Mesangial cell (primary cell): ENCODE measurements around the gene ERVH48-1. TPM values are rescaled to one million over a fixed set of nuclear protein-coding genes. Genes with fewer than 3 reads are reported as not detected.

Source experiments
- total RNA-seq: library from RNA; depleted of rRNA; stranded (reverse); fragments of >200 nt; gene quantifications from 2 replicates; pipeline ENCODE4 v1.2.3, GENCODE V29; 2015

The ERVH48-1 gene
- not detected in 2 replicates for total RNA-seq

GRCh38 chr21:42925114-42925926, at the start of gene ERVH48-1:
ERVH48-1 (minus strand) TSS chr21:42925630; CDS start chr21:42919006, 6,624 bp downstream.

DNA sequence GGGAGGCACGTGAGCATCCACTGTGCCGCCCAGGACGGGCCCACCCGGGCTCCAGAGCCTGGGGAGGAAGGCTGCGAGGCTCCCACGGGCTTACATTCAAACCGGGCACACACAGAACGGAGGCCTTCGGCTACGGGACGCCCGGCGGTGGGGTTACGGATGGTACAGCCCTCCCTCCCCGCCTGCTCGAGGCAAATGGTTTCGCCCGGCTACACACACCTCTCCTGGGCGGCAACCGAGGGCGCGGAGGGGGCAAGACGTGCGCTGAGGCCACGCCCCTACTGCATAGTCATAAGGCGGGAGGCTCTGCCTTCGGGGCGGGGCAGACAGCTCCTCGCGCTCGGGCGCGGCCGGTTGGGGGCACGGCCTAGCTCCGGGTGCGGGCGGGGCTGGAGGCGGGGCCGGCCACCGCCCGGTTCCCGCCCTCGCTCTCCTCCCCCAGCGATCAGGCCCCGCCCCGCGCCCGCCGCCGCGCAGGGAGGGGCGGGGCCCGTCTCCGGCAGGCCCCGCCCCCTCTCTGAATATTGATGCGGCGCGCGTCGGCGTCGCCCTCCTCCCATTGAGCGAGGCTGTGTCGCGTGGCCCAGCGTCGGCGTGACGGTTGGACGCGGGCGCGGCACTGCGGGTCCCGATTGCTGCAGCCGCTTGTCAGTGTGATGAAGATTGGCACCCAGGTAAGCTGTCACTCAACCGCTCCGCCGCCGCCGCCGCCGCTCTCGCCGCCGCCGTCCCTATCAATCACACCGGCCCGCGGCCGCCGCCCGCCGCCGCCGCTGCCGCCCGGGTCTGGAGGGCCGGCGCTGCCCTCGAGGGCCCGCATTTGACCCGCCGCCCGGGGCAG, 48.8 kb upstream of the ERVH48-1 start, which contains the start of gene PKNOX1:
PKNOX1 (plus strand) TSS at position 572 of the 841 bp plus-strand sequence. CDS start 29,820 bp downstream, outside the sequence.

DNA sequence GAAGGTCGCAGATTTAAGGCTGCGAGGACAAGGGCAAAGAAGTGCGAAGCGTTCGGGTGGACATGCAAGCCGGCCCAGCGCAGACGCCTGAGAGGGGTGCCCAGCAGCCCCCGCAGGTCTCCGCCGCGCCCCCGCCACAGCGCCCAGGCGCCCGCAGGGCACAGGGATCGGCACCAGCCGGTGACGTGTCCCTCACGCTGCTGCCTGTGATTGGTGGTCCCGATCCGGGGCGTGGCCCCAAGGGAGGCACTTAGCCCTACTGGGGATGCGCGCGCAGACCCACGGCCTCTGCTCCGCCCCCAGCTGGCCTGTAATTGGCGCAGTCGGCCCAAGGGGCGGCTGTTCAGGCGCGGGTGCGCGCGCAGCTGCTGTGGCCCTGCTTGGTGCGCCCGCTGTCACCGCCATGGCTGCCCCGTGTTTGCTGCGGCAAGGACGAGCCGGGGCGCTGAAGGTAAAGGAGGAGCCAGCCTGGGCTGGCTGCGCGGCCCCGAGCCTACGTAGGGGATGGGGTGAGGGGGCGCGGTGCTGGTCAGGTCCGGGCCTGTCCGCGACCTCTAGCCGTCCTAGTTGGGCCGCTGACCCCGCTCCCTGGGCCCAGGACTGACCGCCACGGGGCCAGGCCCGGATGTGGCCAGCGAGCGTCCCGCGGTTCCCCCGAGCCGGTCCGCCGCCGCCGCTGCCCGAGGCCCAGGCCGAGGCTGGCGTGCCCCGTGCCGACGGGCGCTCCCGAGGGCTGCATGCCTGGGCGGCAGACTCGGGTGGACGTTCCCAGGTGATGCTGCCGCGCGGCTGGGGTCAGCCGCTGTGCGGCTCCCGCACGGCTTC, 32.3 kb downstream of the ERVH48-1 start, which contains the start of gene NDUFV3:
NDUFV3 (plus strand) TSS at position 379 of the 825 bp plus-strand sequence; CDS start at position 404, 25 bp downstream.

DNA sequence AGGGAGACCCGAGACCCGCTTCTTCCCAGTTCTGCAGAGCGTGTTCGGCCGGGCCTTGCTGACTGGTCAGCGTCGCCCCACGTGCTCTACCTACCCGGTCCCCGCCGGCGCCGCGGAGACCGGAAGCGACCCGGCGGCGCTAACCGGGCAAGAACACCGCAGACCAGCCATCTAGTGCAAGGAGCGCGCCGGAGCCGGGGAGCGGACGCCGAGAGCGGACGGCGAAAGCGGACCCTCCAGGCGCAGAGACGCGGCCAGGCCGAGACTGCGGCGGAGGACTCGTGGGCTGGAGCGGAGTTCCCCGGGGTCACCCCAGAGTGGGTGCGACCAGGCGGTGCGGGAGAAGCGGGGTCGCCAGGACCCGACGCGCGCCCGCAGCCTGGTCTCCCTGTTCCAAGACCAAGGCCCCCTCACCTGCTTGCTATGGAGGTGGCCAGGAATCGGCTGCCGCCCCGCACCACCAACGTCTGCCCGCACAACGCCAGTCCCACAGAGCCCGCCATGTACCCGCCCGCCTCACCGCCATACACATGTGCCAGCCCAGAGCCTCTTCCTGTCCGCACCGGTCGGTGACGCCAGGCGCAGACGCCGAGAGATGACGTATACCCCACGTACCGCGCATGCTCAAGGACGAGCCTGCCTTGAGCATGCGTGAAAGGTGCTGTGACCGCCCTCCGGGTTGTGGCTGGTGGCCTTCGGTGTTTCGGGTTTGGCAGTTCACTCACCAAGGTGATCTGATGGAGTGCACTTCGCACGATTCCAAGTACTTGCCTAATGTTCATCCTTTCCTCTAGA, 46.2 kb downstream of the ERVH48-1 start, which contains the start of gene WDR4:
WDR4 (minus strand) TSS at position 547 of the 795 bp plus-strand sequence; CDS start at position 503, 44 bp downstream.

Other genes starting within 250 kb of the ERVH48-1 start
- gene WDR4, start 46.1 kb downstream of the ERVH48-1 start, total RNA-seq = 7.9 and 17.8 TPM in 2 replicates
- gene NDUFV3, start 32.3 kb downstream of the ERVH48-1 start, total RNA-seq = 39.1 and 40.9 TPM in 2 replicates
- 9.1 and 18.3 TPM in 2 replicates for gene PKNOX1, start 48.9 kb upstream of the ERVH48-1 start, total RNA-seq
- 38.5 and 47.1 TPM in 2 replicates for gene CBS, start 150.2 kb upstream of the ERVH48-1 start, total RNA-seq
- gene U2AF1, start 181.9 kb upstream of the ERVH48-1 start, total RNA-seq = 12.4 and 22.3 TPM in 2 replicates
- gene CRYAA, start 243.4 kb upstream of the ERVH48-1 start, total RNA-seq = not detected in 2 replicates